Liver (tissue), 9 donors: ENCODE data around the gene MICU2. TPM values are rescaled to one million over a fixed set of nuclear protein-coding genes. Genes with fewer than 3 reads are reported as not detected.

Experiments
- DNase-seq: peaks from one replicate; pipeline ENCODE4 v3.0.0-alpha.2; 2017; ENCODE audit warnings: low spot score
- H3K27ac ChIP-seq, 2 donors: one replicate each; pipeline ENCODE4 v1.7.0; 2013; ENCODE audit warnings: inconsistent platforms in 2 of 2, low read length in 2 of 2, control low read depth in 1 of 2, low read depth in 1 of 2, mild to moderate bottlenecking in 1 of 2
- H3K27me3 ChIP-seq, 4 donors: one replicate each; pipeline versions ENCODE4 v1.6.1 to v1.7.0; 2013; ENCODE audit warnings: low read length in 3 of 4, inconsistent platforms in 1 of 4, mild to moderate bottlenecking in 1 of 4, moderate library complexity in 1 of 4; ENCODE audit not compliant: control insufficient read depth in 4 of 4, insufficient read depth in 4 of 4
- H3K36me3 ChIP-seq, 4 donors: one replicate each; pipeline versions ENCODE4 v1.6.1 to v1.7.0; 2013; ENCODE audit warnings: low read length in 3 of 4, mild to moderate bottlenecking in 3 of 4, low read depth in 1 of 4, moderate library complexity in 1 of 4; ENCODE audit not compliant: control insufficient read depth in 4 of 4, insufficient read depth in 3 of 4
- H3K4me1 ChIP-seq, 4 donors: one replicate each; pipeline versions ENCODE4 v1.6.1 to v1.7.0; 2013; ENCODE audit warnings: low read length in 3 of 4, mild to moderate bottlenecking in 3 of 4, moderate library complexity in 1 of 4; ENCODE audit not compliant: control insufficient read depth in 4 of 4, insufficient read depth in 4 of 4
- H3K4me3 ChIP-seq, 3 donors: one replicate each; pipeline versions ENCODE4 v1.6.1 to v1.7.0; 2013; ENCODE audit warnings: low read length in 3 of 3, control low read depth in 1 of 3, low read depth in 1 of 3, mild to moderate bottlenecking in 1 of 3
- H3K9ac ChIP-seq, 2 donors: one replicate each; pipeline ENCODE4 v1.7.0; 2013; ENCODE audit warnings: low read length in 2 of 2, mild to moderate bottlenecking in 2 of 2, moderate library complexity in 2 of 2, control low read depth in 1 of 2, low read depth in 1 of 2
- H3K9me3 ChIP-seq, 4 donors: one replicate each; pipeline versions ENCODE4 v1.6.1 to v1.7.0; 2013; ENCODE audit warnings: low read length in 3 of 4; ENCODE audit not compliant: control insufficient read depth in 4 of 4
- CTCF ChIP-seq: fragments of 150-350 bp; IDR thresholded peaks from 2 replicates; pipeline ENCODE4 v1.5.1; 2017; ENCODE audit warnings: improper control_type of control experiment, low read depth, low read length; ENCODE audit not compliant: missing input control
- EGR1 ChIP-seq, 2 donors: IDR thresholded peaks; 2 replicates each; pipeline ENCODE4 v1.6.1; 2016 to 2018; ENCODE audit warnings: antibody characterized with exemption in 2 of 2, low read depth in 2 of 2
- FOXA1 ChIP-seq: IDR thresholded peaks from 2 replicates; pipeline ENCODE4 v1.6.1; 2016; ENCODE audit warnings: antibody characterized with exemption
- FOXA2 ChIP-seq: IDR thresholded peaks from 2 replicates; pipeline ENCODE4 v1.6.1; 2016; ENCODE audit warnings: antibody characterized with exemption
- GABPA ChIP-seq, 2 donors: IDR thresholded peaks in 1 of 2; conservative IDR thresholded peaks in 1 of 2; 2 replicates each; pipeline ENCODE4 v1.6.1; 2016; ENCODE audit warnings: antibody characterized with exemption in 2 of 2, mild to moderate bottlenecking in 1 of 2, moderate library complexity in 1 of 2
- HNF4A ChIP-seq, 2 donors: conservative IDR thresholded peaks; 2 replicates each; pipeline ENCODE4 v1.6.1; 2016; ENCODE audit warnings: antibody characterized with exemption in 2 of 2, mild to moderate bottlenecking in 2 of 2
- HNF4G ChIP-seq: IDR thresholded peaks from 2 replicates; pipeline ENCODE4 v1.6.1; 2016; ENCODE audit warnings: antibody characterized with exemption
- JUND ChIP-seq, 2 donors: IDR thresholded peaks; 2 replicates each; pipeline ENCODE4 v1.6.1; 2016; ENCODE audit warnings: antibody characterized with exemption in 2 of 2
- NR2F2 ChIP-seq: IDR thresholded peaks from 2 replicates; pipeline ENCODE4 v1.6.1; 2016; ENCODE audit warnings: antibody characterized with exemption
- RAD21 ChIP-seq, 2 donors: IDR thresholded peaks; 2 replicates each; pipeline ENCODE4 v1.6.1; 2016; ENCODE audit warnings: antibody characterized with exemption in 2 of 2, mild to moderate bottlenecking in 2 of 2
- REST ChIP-seq: IDR thresholded peaks from 2 replicates; pipeline ENCODE4 v1.6.1; 2016; ENCODE audit warnings: antibody characterized with exemption, mild to moderate bottlenecking
- RXRA ChIP-seq, 2 donors: IDR thresholded peaks; 2 replicates each; pipeline ENCODE4 v1.6.1; 2017 to 2018; ENCODE audit warnings: antibody characterized with exemption in 2 of 2, mild to moderate bottlenecking in 1 of 2
- SP1 ChIP-seq: IDR thresholded peaks from 2 replicates; pipeline ENCODE4 v1.6.1; 2018; ENCODE audit warnings: antibody characterized with exemption, mild to moderate bottlenecking
- TAF1 ChIP-seq: conservative IDR thresholded peaks from 2 replicates; pipeline ENCODE4 v1.6.1; 2016; ENCODE audit warnings: antibody characterized with exemption, mild to moderate bottlenecking
- YY1 ChIP-seq: IDR thresholded peaks from 2 replicates; pipeline ENCODE4 v1.6.1; 2016; ENCODE audit warnings: antibody characterized with exemption, mild to moderate bottlenecking
- ZBTB33 ChIP-seq: IDR thresholded peaks from 2 replicates; pipeline ENCODE4 v1.6.1; 2016; ENCODE audit warnings: antibody characterized with exemption
- whole genome bisulfite sequencing: extraction: QIAGEN DNeasy Blood & Tissue Kit; methylation state at CpG from one replicate; pipeline ENCODE4 v1.1.7; 2013; 5-methylcytosine and 5-hydroxymethylcytosine counted together
- polyA plus RNA-seq, 2 donors: library from polyadenylated mRNA; stranded (reverse) in 1 of 2; unstranded in 1 of 2; fragments of 200-250 nt in 1 of 2; fragments of >200 nt in 1 of 2; fragmentation: Nextera tagmentation in 1 of 2; extraction: Ambion mirVana in 1 of 2; gene quantifications; one replicate each; pipeline versions ENCODE4 v1.2.1 to v1.2.3, GENCODE V29; 2013 to 2015
- total RNA-seq, 2 donors: library from RNA; depleted of rRNA; stranded (reverse); fragments of >200 nt; gene quantifications; one replicate each; pipeline ENCODE4 v1.2.3, GENCODE V29; 2014
- TF ChIP-seq, protein P1 (sequence below): IDR thresholded peaks from 2 replicates; pipeline ENCODE4 v1.6.1; 2016; ENCODE audit warnings: antibody characterized with exemption
- TF ChIP-seq, protein P2 (sequence below): IDR thresholded peaks from 2 replicates; pipeline ENCODE4 v1.6.1; 2016; ENCODE audit warnings: antibody characterized with exemption
- donor health status: healthy.
- donor health status: healthy.
- donor health status: healthy.
- donor health status: healthy.
- donor health status: healthy.

The MICU2 gene
- total and polyA plus RNA-seq, 4 donors, result 19.4 to 42.9 (median 24.8) TPM

DNA sequence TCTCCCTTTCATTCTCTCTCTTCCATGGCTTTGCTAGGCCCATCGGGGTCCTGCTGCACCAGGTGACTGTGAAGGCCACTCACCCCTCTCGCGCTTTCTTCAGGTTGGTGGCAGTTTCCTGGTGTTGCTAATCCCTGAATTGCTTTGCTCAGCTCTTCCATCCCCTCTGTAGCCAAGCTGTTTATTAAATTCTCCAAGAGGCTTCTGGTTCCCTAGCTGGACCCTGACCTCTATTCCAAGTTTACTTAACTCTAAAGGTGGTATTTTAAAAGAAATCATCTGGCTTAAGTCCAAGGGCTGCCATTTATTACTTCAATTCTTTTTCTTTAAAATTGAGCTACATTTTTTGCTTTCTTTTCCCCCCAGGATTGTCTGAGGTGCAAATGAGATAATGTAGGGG lies 32.7 kb upstream of the MICU2 start:
- Histone ChIP-seq H3K9me3 (no peaks in the 10 kb centered on the region), H3K27ac (no peak overlapping the region), H3K4me3 (no peak overlapping the region), H3K27me3 (peaks cover 0 to 7% (median 1%) of the 10 kb centered on the region in 4 donors), H3K36me3 (no peaks in the 10 kb centered on the region), H3K9ac (no peak overlapping the region), H3K4me1 (no peaks in the 10 kb centered on the region)
- no peak for DNase-seq
- no peak for TF ChIP-seq JUND (IDR thresholded peaks at IDR 0.05)
- TF ChIP-seq EGR1 (IDR thresholded peaks at IDR 0.05; ENCODE audit: low read depth in 2 of 2), result no peak
- no peak for TF ChIP-seq REST
- no peak for TF ChIP-seq HNF4G
- no peak for TF ChIP-seq GABPA (IDR thresholded peaks at IDR 0.05 in 1 of 2, conservative IDR thresholded peaks at IDR 0.05 in 1 of 2)
- no peak for TF ChIP-seq HNF4A (conservative IDR thresholded peaks at IDR 0.05)
- no peak for TF ChIP-seq NR2F2
- no peak for TF ChIP-seq ZBTB33
- TF ChIP-seq, protein P1, sequence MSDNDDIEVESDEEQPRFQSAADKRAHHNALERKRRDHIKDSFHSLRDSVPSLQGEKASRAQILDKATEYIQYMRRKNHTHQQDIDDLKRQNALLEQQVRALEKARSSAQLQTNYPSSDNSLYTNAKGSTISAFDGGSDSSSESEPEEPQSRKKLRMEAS, result no peak
- no peak for TF ChIP-seq FOXA2
- TF ChIP-seq TAF1, result no peak
- TF ChIP-seq CTCF, result no peak
- no peak for TF ChIP-seq RAD21 (IDR thresholded peaks at IDR 0.05)
- TF ChIP-seq YY1, result no peak
- no peak for TF ChIP-seq RXRA (IDR thresholded peaks at IDR 0.05)
- TF ChIP-seq SP1, result no peak
- no peak for TF ChIP-seq FOXA1
- TF ChIP-seq, protein P2, sequence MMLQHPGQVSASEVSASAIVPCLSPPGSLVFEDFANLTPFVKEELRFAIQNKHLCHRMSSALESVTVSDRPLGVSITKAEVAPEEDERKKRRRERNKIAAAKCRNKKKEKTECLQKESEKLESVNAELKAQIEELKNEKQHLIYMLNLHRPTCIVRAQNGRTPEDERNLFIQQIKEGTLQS, result no peak
- WGBS, result 66% methylated on average over 3 of the region's 3 CpGs

DNA sequence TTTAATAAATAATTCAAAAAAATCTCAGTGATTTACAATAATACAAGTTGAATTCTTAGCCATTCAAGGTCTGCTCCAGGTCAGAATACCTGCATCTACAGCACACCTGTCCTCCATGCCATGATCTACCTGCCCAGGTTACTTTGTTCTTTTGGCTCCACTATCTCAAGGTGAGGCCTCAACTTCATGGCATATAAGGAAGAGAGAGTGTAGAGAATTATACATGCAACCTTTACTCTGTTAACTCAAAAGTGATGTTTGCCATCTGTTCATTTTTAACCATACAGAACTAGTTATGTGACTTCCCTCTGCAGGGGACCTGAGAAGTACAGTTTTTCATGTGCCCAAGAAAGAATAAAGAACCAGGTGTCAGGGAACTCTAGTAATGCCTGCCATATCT lies 28.2 kb upstream of the MICU2 start:
- H3K4me1 ChIP-seq, result no peaks in the 10 kb centered on the region
- H3K4me3 ChIP-seq, result no peak overlapping the region
- H3K36me3 ChIP-seq, result no peaks in the 10 kb centered on the region
- no peak overlapping the region for H3K9ac ChIP-seq
- H3K27me3 ChIP-seq, result no peaks in the 10 kb centered on the region
- no peak overlapping the region for H3K27ac ChIP-seq
- no peak for TF ChIP-seq NR2F2
- TF ChIP-seq TAF1, result no peak
- TF ChIP-seq FOXA1, result no peak
- DNase-seq, result no peak
- no peaks in the 10 kb centered on the region for H3K9me3 ChIP-seq
